BE2C (cell line): ENCODE data around the gene PYM1.

Experiments used
- DNase-seq: peaks from one replicate; pipeline ENCODE4 v3.0.0-alpha.2; 2020
- H3K27me3 ChIP-seq: fragments of 250-450 bp; sonication (Bioruptor Pico); 2 replicates; pipeline ENCODE4 v1.5.1; 2020; ENCODE audit warnings: mild to moderate bottlenecking
- H3K36me3 ChIP-seq: fragments of 250-450 bp; sonication (Bioruptor Pico); 2 replicates; pipeline ENCODE4 v1.5.1; 2020; ENCODE audit warnings: mild to moderate bottlenecking
- H3K4me1 ChIP-seq: fragments of 250-450 bp; sonication (Bioruptor Pico); 2 replicates; pipeline ENCODE4 v1.5.1; 2020
- H3K4me3 ChIP-seq: 2 replicates; pipeline ENCODE4 v1.5.1; 2011; ENCODE audit warnings: low read depth, low read length
- H3K9me3 ChIP-seq: fragments of 250-450 bp; sonication (Bioruptor Pico); 2 replicates; pipeline ENCODE4 v1.5.1; 2020
- TF ChIP-seq, protein P1 (sequence below): IDR thresholded peaks from 2 replicates; pipeline ENCODE4 v1.5.1; 2012; ENCODE audit warnings: mild to moderate bottlenecking, low read depth, low read length

Gene PYM1

GRCh38 chr12:55965240-55965639 is 37.5 kb upstream of the PYM1 start:
- Histone ChIP-seq H3K4me1 (0 out of 2 replicates have a peak, but pooled peaks cover 3% of the 10 kb centered on the region), H3K4me3 (no peak overlapping the region), H3K9me3 (no peaks in the 10 kb centered on the region), H3K36me3 (no peaks in the 10 kb centered on the region), H3K27me3 (no peaks in the 10 kb centered on the region)
- TF ChIP-seq, protein P1, sequence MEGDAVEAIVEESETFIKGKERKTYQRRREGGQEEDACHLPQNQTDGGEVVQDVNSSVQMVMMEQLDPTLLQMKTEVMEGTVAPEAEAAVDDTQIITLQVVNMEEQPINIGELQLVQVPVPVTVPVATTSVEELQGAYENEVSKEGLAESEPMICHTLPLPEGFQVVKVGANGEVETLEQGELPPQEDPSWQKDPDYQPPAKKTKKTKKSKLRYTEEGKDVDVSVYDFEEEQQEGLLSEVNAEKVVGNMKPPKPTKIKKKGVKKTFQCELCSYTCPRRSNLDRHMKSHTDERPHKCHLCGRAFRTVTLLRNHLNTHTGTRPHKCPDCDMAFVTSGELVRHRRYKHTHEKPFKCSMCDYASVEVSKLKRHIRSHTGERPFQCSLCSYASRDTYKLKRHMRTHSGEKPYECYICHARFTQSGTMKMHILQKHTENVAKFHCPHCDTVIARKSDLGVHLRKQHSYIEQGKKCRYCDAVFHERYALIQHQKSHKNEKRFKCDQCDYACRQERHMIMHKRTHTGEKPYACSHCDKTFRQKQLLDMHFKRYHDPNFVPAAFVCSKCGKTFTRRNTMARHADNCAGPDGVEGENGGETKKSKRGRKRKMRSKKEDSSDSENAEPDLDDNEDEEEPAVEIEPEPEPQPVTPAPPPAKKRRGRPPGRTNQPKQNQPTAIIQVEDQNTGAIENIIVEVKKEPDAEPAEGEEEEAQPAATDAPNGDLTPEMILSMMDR = no peak
- DNase-seq = no peak

DNA sequence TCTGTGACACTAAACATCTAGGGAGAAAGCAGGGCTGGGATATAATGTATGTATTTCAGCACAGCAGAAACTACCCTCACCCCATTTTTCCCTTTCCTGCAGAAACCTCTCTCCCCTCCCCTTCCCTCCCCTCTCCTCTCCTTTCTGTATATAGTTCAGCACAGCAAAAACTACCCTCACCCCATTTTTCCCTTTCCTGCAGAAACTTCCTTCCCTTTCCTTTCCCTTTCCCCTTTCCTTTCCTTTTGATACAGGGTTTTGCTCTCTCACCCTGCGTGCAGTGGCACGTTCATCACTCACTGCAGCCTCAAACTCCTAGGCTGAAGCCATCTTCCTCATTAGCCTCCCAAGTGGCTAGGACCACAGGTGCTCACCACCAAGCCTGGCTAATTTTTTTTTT is 36.1 kb upstream of the PYM1 start:
- H3K27me3 ChIP-seq = no peaks in the 10 kb centered on the region
- no peak overlapping the region for H3K4me3 ChIP-seq
- no peaks in the 10 kb centered on the region for H3K36me3 ChIP-seq
- H3K4me1 ChIP-seq = 0 out of 2 replicates have a peak, but pooled peaks cover 3% of the 10 kb centered on the region
- TF ChIP-seq, protein P1 = no peak
- H3K9me3 ChIP-seq = no peaks in the 10 kb centered on the region
- DNase-seq = no peak

DNA sequence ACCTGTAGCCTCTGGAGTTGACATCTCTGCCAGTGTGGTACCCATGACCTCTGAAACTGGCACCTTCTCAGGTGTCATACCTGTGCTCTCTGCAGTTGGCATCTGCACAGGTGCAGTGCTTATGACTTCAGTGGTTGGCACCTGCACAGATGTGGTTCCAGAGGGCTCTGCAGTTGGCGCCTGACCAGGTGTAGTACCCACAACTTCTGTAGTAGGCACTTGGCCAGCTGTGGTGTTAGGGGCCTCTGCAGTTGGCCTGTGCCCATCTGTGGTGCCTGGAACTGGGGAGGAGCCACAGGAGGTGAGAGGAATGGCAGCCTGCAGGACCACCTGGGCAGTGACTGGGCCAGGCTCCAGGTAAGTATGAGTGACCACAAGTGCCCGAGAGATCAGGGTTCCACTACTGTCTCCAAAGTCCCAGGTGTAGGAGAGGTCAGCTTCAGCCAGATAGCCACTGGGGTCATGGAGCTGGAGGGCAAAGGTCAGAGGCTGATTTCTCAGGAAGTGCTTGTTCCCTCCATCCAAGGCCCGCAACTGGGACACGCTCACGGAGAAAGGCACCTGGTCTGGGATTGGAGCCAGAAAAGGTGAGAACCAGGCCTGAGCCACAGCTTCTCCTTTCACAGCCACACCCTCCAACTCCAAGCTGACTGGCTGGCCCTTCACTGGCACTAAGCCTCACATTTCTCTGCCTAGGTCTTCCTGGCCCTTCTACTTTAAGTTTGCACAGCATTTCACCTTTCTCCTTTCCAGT is 29.6 kb upstream of the PYM1 start:
- DNase-seq = no peak

GRCh38 chr12:55955800-55956508 is 28.3 kb upstream of the PYM1 start:
- no peaks in the 10 kb centered on the region for H3K36me3 ChIP-seq
- TF ChIP-seq, protein P1 = peak; percentile 46

More for the DNA sequence above, 29.6 kb upstream of the PYM1 start:
- no peaks in the 10 kb centered on the region for H3K27me3 ChIP-seq
- H3K4me3 ChIP-seq = no peak overlapping the region
- H3K4me1 ChIP-seq = no peaks in the 10 kb centered on the region
- TF ChIP-seq, protein P1 = no peak
- no peaks in the 10 kb centered on the region for H3K36me3 ChIP-seq
- H3K9me3 ChIP-seq = no peaks in the 10 kb centered on the region

DNA sequence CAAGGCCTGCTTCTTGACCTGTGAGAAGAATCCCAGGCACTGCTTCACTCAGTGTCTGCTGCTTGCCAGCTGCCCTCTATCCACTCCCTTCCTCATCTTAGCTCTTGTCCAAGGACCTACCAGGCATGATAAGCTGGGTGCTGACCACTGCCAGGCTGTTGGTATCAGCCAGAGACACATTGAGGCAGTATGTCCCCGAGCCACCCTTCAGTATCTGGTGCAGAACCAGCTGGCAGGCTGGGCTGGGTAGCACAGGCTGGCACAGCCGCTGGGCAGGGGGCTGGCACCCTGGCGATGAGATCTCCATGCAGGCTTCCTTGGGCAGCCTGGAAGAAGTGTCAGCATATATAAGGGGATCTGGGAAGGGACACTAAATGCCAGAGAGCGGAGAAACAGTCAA is 27.6 kb upstream of the PYM1 start:
- Histone ChIP-seq H3K36me3 (no peaks in the 10 kb centered on the region), H3K9me3 (no peaks in the 10 kb centered on the region), H3K27me3 (no peaks in the 10 kb centered on the region), H3K4me1 (no peaks in the 10 kb centered on the region), H3K4me3 (no peak overlapping the region)
- TF ChIP-seq, protein P1 = no peak
- no peak for DNase-seq

More at GRCh38 chr12:55955800-55956508, 28.3 kb upstream of the PYM1 start:
- Histone ChIP-seq H3K27me3 (no peaks in the 10 kb centered on the region), H3K4me1 (no peaks in the 10 kb centered on the region), H3K9me3 (no peaks in the 10 kb centered on the region), H3K4me3 (no peak overlapping the region)
- DNase-seq = peak; percentile 41

DNA sequence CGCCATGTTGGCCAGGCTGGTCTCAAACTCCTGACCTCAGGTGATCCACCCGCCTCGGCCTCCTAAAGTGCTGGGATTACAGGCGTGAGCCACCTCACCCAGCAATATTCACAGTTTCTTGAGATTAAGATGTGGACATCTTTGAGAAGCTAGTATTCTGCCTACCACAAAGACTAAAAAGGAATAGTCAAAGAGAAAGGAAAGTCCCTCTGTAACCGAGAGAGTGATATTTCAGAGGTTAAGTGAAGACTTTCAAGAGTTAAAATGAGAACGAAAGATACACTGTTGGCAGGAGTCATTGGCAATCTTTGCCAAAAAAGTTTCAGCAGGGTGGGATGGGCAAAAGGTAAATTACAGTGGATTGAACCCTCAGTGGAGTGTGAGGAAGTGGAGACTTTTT is 18.9 kb upstream of the PYM1 start:
- no peak for DNase-seq
- no peaks in the 10 kb centered on the region for H3K27me3 ChIP-seq
- no peaks in the 10 kb centered on the region for H3K9me3 ChIP-seq
- TF ChIP-seq, protein P1 = no peak
- no peaks in the 10 kb centered on the region for H3K4me1 ChIP-seq
- no peaks in the 10 kb centered on the region for H3K36me3 ChIP-seq
- H3K4me3 ChIP-seq = no peak overlapping the region
